Smooth muscle cell (in vitro differentiated cells): ENCODE measurements around the gene NECTIN3. TPM values are rescaled to one million over a fixed set of nuclear protein-coding genes. Genes with fewer than 3 reads are reported as not detected.
A peak's percentile ranks its signal among the peaks of the same experiment; 100 is the strongest.

ENCODE experiments used
- DNase-seq: peaks from one replicate; lab custom pipeline; 2025; ENCODE audit not compliant: unreplicated experiment; lab: John Stamatoyannopoulos, UW
- H2AFZ ChIP-seq: fragments of 200-600 bp; sonication (generic); 2 replicates; pipeline ENCODE4 v1.6.0; 2016; ENCODE audit warnings: antibody characterized with exemption, low read depth, mild to moderate bottlenecking
- H3F3A ChIP-seq: fragments of 200-600 bp; sonication (generic); 2 replicates; pipeline ENCODE4 v1.6.0; 2017; ENCODE audit warnings: antibody characterized with exemption, low read depth
- H3K27ac ChIP-seq: fragments of 200-600 bp; sonication (generic); 2 replicates; pipeline ENCODE4 v1.5.1; 2016; ENCODE audit warnings: low read depth, mild to moderate bottlenecking
- H3K27me3 ChIP-seq: fragments of 200-600 bp; sonication (generic); 2 replicates; pipeline ENCODE4 v1.6.1; 2016; ENCODE audit warnings: low read depth, mild to moderate bottlenecking
- H3K36me3 ChIP-seq: fragments of 200-600 bp; sonication (generic); 2 replicates; pipeline ENCODE4 v1.5.1; 2016; ENCODE audit warnings: low read depth
- H3K4me1 ChIP-seq: fragments of 200-600 bp; sonication (generic); 2 replicates; pipeline ENCODE4 v1.5.1; 2016; ENCODE audit warnings: low read depth
- H3K4me2 ChIP-seq: fragments of 200-600 bp; sonication (generic); 2 replicates; pipeline ENCODE4 v1.6.0; 2016; ENCODE audit warnings: mild to moderate bottlenecking
- H3K4me3 ChIP-seq: fragments of 200-600 bp; sonication (generic); 2 replicates; pipeline ENCODE4 v1.5.1; 2016; ENCODE audit warnings: mild to moderate bottlenecking
- H3K79me2 ChIP-seq: fragments of 200-600 bp; sonication (generic); 2 replicates; pipeline ENCODE4 v1.6.0; 2016; ENCODE audit warnings: low read depth, mild to moderate bottlenecking
- H3K9ac ChIP-seq: fragments of 200-600 bp; sonication (generic); 2 replicates; pipeline ENCODE4 v1.6.0; 2016; ENCODE audit warnings: low read depth
- H3K9me3 ChIP-seq: fragments of 200-600 bp; sonication (generic); replicated peaks from 2 replicates; pipeline ENCODE4 v1.5.1; 2016; ENCODE audit warnings: low read depth
- H4K20me1 ChIP-seq: fragments of 200-600 bp; sonication (generic); 2 replicates; pipeline ENCODE4 v1.6.0; 2016; ENCODE audit warnings: low read depth
- WGBS: methylation state at CpG from one replicate; pipeline ENCODE4 v1.1.7; 2016; ENCODE audit warnings: low lambda C conversion rate; 5-methylcytosine and 5-hydroxymethylcytosine counted together
- polyA plus RNA-seq: library from polyadenylated mRNA; unstranded; fragments of >200 nt; fragmentation: Nextera tagmentation; extraction: Ambion mirVana; gene quantifications from 2 replicates; pipeline ENCODE4 v1.2.1, GENCODE V29; 2016
- total RNA-seq: library from RNA; depleted of rRNA; stranded (reverse); fragments of >200 nt; gene quantifications from 2 replicates; pipeline ENCODE4 v1.2.3, GENCODE V29; 2014
- TF ChIP-seq, protein P1 (sequence below): fragments of 200-600 bp; sonication (generic); IDR thresholded peaks from 2 replicates; pipeline ENCODE4 v1.5.1; 2017; ENCODE audit warnings: borderline replicate concordance, mild to moderate bottlenecking, antibody characterized with exemption; ENCODE audit not compliant: insufficient read depth, poor library complexity, severe bottlenecking

Gene NECTIN3
- total and polyA plus RNA-seq, 2 experiments from 2014 or later: 10.4 to 76.3 TPM

DNA sequence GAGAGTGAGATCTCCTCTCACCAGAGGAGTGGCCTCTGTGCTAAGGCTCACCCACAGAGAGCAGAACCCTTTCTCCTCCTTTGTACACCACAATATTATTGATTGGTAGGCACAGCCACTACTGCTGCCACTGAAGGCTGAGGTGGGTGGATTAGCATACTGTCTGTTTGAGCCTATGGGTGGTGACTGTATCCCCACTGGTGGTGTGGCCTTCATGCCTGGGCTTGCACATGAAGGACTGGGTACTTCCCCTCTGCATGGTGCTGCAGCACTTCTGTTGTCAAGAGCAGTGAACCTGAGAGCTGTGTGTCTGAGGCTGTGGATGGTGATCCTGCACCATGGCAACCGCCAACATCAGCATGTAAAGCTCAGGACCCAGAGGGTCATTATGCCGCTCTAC, 35.7 kb upstream of the NECTIN3 start:
- no peaks in the 10 kb centered on the region for H4K20me1 ChIP-seq
- no peak overlapping the region for H3K4me3 ChIP-seq
- no peak overlapping the region for H3K4me2 ChIP-seq
- no peak overlapping the region for H3K27ac ChIP-seq
- H3K27me3 ChIP-seq: no peaks in the 10 kb centered on the region
- no peaks in the 10 kb centered on the region for H3K9me3 ChIP-seq
- H3K4me1 ChIP-seq: no peaks in the 10 kb centered on the region
- DNase-seq: no peak
- TF ChIP-seq, protein P1, sequence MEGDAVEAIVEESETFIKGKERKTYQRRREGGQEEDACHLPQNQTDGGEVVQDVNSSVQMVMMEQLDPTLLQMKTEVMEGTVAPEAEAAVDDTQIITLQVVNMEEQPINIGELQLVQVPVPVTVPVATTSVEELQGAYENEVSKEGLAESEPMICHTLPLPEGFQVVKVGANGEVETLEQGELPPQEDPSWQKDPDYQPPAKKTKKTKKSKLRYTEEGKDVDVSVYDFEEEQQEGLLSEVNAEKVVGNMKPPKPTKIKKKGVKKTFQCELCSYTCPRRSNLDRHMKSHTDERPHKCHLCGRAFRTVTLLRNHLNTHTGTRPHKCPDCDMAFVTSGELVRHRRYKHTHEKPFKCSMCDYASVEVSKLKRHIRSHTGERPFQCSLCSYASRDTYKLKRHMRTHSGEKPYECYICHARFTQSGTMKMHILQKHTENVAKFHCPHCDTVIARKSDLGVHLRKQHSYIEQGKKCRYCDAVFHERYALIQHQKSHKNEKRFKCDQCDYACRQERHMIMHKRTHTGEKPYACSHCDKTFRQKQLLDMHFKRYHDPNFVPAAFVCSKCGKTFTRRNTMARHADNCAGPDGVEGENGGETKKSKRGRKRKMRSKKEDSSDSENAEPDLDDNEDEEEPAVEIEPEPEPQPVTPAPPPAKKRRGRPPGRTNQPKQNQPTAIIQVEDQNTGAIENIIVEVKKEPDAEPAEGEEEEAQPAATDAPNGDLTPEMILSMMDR: no peak
- H3K36me3 ChIP-seq: no peaks in the 10 kb centered on the region
- H2AFZ ChIP-seq: no peak overlapping the region
- WGBS: 100% methylated on average over 2 of the region's 2 CpGs
- no peaks in the 10 kb centered on the region for H3F3A ChIP-seq
- no peaks in the 10 kb centered on the region for H3K79me2 ChIP-seq
- no peak overlapping the region for H3K9ac ChIP-seq

- Histone ChIP-seq H3K27me3 (no peaks in the 10 kb centered on the region), H3K36me3 (no peaks in the 10 kb centered on the region), H3F3A (no peaks in the 10 kb centered on the region), H4K20me1 (no peaks in the 10 kb centered on the region), H3K9ac (no peak overlapping the region), H3K4me2 (no peak overlapping the region), H3K4me3 (no peak overlapping the region), H3K79me2 (no peaks in the 10 kb centered on the region), H2AFZ (no peak overlapping the region), H3K4me1 (no peaks in the 10 kb centered on the region), H3K27ac (no peak overlapping the region), H3K9me3 (no peaks in the 10 kb centered on the region)
- DNase-seq: no peak
- 100% methylated on average over 2 of the region's 2 CpGs for WGBS
- TF ChIP-seq, protein P1: no peak
These were observed 30.7 kb upstream of the NECTIN3 start for GRCh38 chr3:111040959-111041358.

- Histone ChIP-seq H3K27ac (peak overlapping the region; percentile 62), H3K4me2 (peak overlapping the region; percentile 36), H3K4me3 (no peak overlapping the region), H3K27me3 (no peaks in the 10 kb centered on the region), H4K20me1 (no peaks in the 10 kb centered on the region), H3K36me3 (no peaks in the 10 kb centered on the region), H3K9ac (peak overlapping the region; percentile 49), H2AFZ (peak overlapping the region; percentile 53), H3F3A (no peaks in the 10 kb centered on the region), H3K9me3 (no peaks in the 10 kb centered on the region), H3K4me1 (peaks cover 16% of the 10 kb centered on the region), H3K79me2 (no peaks in the 10 kb centered on the region)
- TF ChIP-seq, protein P1: no peak
- no peak for DNase-seq
- 67% methylated on average over 6 of the region's 6 CpGs for WGBS
These were observed 26.1 kb upstream of the NECTIN3 start for GRCh38 chr3:111045564-111045963.

- H3K4me3 ChIP-seq: no peak overlapping the region
- no peak overlapping the region for H3K9ac ChIP-seq
- no peak overlapping the region for H3K4me2 ChIP-seq
- H3K27ac ChIP-seq: no peak overlapping the region
- no peaks in the 10 kb centered on the region for H4K20me1 ChIP-seq
- TF ChIP-seq, protein P1: no peak
- no peaks in the 10 kb centered on the region for H3K79me2 ChIP-seq
- H3F3A ChIP-seq: no peaks in the 10 kb centered on the region
- no peak overlapping the region for H2AFZ ChIP-seq
- H3K9me3 ChIP-seq: no peaks in the 10 kb centered on the region
- no peaks in the 10 kb centered on the region for H3K36me3 ChIP-seq
- no peak for DNase-seq
- H3K4me1 ChIP-seq: peaks cover 16% of the 10 kb centered on the region
- no peaks in the 10 kb centered on the region for H3K27me3 ChIP-seq
These were observed 24.6 kb upstream of the NECTIN3 start for GRCh38 chr3:111047042-111047441.
